Neural crest cell (in vitro differentiated cells): ENCODE measurements around the gene CCDC149. TPM values are rescaled to one million over a fixed set of nuclear protein-coding genes. Genes with fewer than 3 reads are reported as not detected.

Experiments
- DNase-seq: peaks from one replicate; pipeline ENCODE4 v3.0.0; 2021; ENCODE audit warnings: low read depth, mixed read lengths, low spot score
- H3K27ac Mint-ChIP-seq: one replicate; pipeline ENCODE4 v1.8.0; 2021; ENCODE audit warnings: mild to moderate bottlenecking, mixed read lengths; ENCODE audit not compliant: unreplicated experiment
- H3K27me3 Mint-ChIP-seq: 2 replicates; pipeline ENCODE4 v1.8.0; 2021; ENCODE audit warnings: low read depth, mild to moderate bottlenecking, mixed read lengths
- H3K36me3 Mint-ChIP-seq: 2 replicates; pipeline ENCODE4 v1.8.0; 2021; ENCODE audit warnings: low read depth, mild to moderate bottlenecking, mixed read lengths
- H3K4me1 Mint-ChIP-seq: 2 replicates; pipeline ENCODE4 v1.8.0; 2021; ENCODE audit warnings: mixed read lengths
- H3K4me3 Mint-ChIP-seq: one replicate; pipeline ENCODE4 v1.8.0; 2021; ENCODE audit warnings: mild to moderate bottlenecking, mixed read lengths
- H3K9me3 Mint-ChIP-seq: 2 replicates; pipeline ENCODE4 v1.8.0; 2021; ENCODE audit warnings: mixed read lengths
- total RNA-seq: library from RNA; stranded (reverse); gene quantifications from 2 replicates; pipeline ENCODE4 v1.2.1, GENCODE V29; 2021
- TF ChIP-seq, protein P1 (sequence below): fragments of 200-600 bp; sonication (generic); conservative IDR thresholded peaks from 2 replicates; pipeline ENCODE4 v1.5.0; 2021; ENCODE audit warnings: antibody characterized with exemption, mild to moderate bottlenecking

The CCDC149 gene
- total RNA-seq, 1 donor from 2014 or later: 11.9 TPM

DNA sequence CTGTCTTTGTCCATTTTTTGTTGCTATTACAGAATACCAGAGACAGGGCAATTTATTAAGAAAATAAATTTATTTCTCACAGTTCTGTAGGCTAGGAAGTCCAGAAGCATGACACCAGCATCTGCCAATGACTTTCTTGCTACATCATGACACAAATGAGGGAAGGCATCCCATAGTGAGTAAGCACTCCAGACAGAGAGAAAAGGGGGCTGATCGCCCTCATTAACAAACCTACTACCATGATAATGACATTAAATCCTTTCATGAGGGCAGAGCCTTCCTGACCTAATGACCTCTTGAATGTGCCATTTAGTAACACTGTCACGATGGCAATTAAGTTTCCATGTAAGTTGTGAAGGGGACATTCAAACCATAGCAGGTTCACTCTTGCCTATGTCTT, 20.1 kb downstream of the CCDC149 start:
- TF ChIP-seq, protein P1, sequence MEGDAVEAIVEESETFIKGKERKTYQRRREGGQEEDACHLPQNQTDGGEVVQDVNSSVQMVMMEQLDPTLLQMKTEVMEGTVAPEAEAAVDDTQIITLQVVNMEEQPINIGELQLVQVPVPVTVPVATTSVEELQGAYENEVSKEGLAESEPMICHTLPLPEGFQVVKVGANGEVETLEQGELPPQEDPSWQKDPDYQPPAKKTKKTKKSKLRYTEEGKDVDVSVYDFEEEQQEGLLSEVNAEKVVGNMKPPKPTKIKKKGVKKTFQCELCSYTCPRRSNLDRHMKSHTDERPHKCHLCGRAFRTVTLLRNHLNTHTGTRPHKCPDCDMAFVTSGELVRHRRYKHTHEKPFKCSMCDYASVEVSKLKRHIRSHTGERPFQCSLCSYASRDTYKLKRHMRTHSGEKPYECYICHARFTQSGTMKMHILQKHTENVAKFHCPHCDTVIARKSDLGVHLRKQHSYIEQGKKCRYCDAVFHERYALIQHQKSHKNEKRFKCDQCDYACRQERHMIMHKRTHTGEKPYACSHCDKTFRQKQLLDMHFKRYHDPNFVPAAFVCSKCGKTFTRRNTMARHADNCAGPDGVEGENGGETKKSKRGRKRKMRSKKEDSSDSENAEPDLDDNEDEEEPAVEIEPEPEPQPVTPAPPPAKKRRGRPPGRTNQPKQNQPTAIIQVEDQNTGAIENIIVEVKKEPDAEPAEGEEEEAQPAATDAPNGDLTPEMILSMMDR: no peak
- Mint-ChIP-seq H3K4me1 (no peaks in the 10 kb centered on the region), H3K27ac (no peak overlapping the region), H3K36me3 (no peaks in the 10 kb centered on the region), H3K27me3 (no peaks in the 10 kb centered on the region), H3K9me3 (no peaks in the 10 kb centered on the region), H3K4me3 (no peak overlapping the region)
- DNase-seq: no peak

DNA sequence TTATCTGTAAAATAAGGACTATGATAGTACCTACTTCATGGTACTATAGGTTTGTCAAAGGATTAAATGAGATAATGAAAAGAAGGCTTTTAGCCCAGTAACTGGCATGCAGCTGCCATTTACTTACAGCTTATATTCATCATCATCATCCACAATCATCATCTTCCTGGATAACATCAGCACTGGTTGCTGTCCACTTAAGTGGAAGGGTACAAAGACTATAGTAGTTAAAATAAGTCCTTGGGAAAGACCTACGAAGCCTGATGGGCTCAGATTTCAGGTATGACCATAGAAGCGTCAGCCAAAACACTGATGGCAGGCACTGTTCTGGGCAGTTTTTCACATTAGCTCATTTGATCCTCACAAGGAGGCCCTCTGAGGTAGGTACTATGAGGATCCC, 20.6 kb downstream of the CCDC149 start:
- DNase-seq: no peak
- H3K9me3 Mint-ChIP-seq: no peaks in the 10 kb centered on the region
- H3K4me3 Mint-ChIP-seq: no peak overlapping the region
- H3K4me1 Mint-ChIP-seq: no peaks in the 10 kb centered on the region
- TF ChIP-seq, protein P1: no peak
- no peak overlapping the region for H3K27ac Mint-ChIP-seq
- H3K36me3 Mint-ChIP-seq: no peaks in the 10 kb centered on the region
- no peaks in the 10 kb centered on the region for H3K27me3 Mint-ChIP-seq

DNA sequence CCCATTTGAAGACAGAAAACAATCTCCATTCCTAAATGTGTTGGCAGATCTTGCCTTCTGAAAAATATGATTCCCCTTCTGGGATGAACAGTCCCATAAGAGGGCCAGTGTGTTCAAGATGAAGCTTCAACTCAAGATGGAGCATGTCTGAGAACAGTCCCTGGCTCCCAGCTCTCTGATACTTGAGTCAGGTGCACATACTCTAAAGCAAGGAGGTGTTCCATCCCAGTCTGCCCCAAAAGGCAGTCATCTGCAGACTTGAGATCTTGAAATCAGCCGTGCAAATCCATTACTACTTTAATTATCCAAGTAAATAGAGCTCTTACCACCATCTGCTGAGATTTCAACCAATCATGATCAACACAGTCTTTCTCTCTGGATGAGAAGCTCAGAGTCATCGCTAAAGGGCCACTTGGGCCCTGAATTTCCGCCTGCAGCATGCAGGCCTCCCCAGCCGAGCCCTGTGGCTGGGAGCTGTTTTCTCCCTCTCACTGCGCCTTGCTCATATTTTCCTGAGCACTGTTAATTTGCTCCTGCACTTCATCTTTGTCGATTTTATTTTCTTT, 22.2 kb downstream of the CCDC149 start:
- no peaks in the 10 kb centered on the region for H3K9me3 Mint-ChIP-seq
- H3K27me3 Mint-ChIP-seq: no peaks in the 10 kb centered on the region
- H3K36me3 Mint-ChIP-seq: no peaks in the 10 kb centered on the region
- no peaks in the 10 kb centered on the region for H3K4me1 Mint-ChIP-seq
- no peak overlapping the region for H3K27ac Mint-ChIP-seq
- H3K4me3 Mint-ChIP-seq: no peak overlapping the region
- DNase-seq: no peak
- TF ChIP-seq, protein P1: no peak

DNA sequence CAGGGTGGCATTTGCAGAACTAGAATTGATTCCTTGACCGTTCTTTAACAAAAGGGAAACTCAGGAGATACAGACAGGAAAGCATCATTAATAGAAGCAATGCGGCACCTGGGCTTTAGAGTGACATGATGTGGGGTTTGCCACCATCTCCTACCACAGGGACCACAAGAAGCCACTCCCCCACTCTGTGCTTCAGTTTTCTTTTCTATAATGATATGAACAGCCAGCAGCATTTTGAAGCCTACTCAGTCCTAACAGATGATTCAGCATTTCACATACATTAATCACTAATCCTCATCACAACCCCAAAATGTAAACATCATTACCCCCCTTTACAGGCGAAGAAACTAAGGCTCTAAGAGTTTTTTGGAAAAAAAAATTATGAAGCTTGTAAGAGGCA, 22.9 kb downstream of the CCDC149 start:
- Mint-ChIP-seq H3K4me1 (peaks cover 6% of the 10 kb centered on the region), H3K27me3 (no peaks in the 10 kb centered on the region), H3K27ac (no peak overlapping the region), H3K4me3 (no peak overlapping the region), H3K36me3 (no peaks in the 10 kb centered on the region), H3K9me3 (no peaks in the 10 kb centered on the region)
- DNase-seq: no peak
- TF ChIP-seq, protein P1: no peak

DNA sequence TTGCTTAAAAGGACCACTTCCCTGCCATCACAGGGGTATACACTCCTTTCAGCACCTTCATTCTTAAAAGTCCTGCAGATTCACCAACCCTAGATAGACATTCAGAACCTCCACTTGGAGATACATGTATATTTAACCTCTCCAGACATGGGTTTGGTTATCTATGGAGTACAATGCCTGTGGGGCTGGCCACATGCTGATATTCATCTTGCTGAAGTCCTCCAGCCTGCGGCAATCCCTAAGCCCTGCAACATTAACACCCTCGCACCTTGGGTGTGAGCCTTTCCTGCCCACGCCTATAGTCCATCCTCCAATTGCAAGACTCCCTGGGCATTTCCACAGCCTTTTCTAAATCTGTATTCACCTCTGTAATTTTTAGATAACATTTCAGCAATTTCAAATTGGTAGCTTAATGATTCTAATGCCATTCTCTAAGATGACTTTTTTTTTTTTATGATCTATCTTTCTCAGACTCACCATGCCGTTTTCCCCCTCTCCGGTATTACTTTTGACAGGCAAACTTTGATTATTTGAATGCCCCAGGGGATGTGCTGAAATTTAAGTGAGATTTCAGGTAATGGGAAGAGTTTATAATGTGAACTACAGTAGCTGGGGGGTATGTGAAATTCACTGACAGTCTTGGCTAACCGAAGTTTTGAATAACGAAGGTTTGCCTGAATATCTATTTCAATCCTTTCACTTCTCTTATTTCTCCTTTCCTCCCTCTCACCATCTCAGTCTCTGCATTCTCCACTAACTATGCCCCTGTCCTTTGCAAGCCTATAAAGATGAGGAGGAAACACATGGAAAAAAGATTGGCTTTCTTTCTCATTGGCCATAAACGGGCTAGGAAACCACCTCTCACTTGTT, 24.1 kb downstream of the CCDC149 start:
- Mint-ChIP-seq H3K4me3 (no peak overlapping the region), H3K4me1 (peaks cover 13% of the 10 kb centered on the region), H3K27ac (no peak overlapping the region), H3K9me3 (no peaks in the 10 kb centered on the region), H3K27me3 (no peaks in the 10 kb centered on the region), H3K36me3 (no peaks in the 10 kb centered on the region)
- DNase-seq: no peak
- TF ChIP-seq, protein P1: no peak
